HCT116 (cell line): Measurements from ENCODE around the gene MACROD1. TPM values are rescaled to one million over a fixed set of nuclear protein-coding genes. Genes with fewer than 3 reads are reported as not detected.

Source experiments
- ATAC-seq: fragments of 200-7000 bp; cut with Tn5 transposase; 2 replicates; pipeline ENCODE4 v1.9.1; 2020; ENCODE audit warnings: mild to moderate bottlenecking, moderate library complexity
- BruUV-seq: library from RNA; stranded (reverse); fragments of 400-500 nt; replicated peaks from 2 replicates; lab custom pipeline; 2021; lab: Mats Ljungman, UMichigan
- CTCF ChIA-PET: fragments of 300-600 bp; sonication (Branson Sonifier 250); formaldehyde crosslinking; loops from one replicate; lab custom pipeline; 2021; ENCODE audit warnings: antibody characterized with exemption; lab: Charles Lee
- POLR2A ChIA-PET: fragments of 300-600, 350-600 bp; sonication (Branson Sonifier 250); formaldehyde crosslinking; loops from one replicate; lab custom pipeline; 2021; ENCODE audit warnings: antibody characterized with exemption; lab: Charles Lee
- RAD21 ChIA-PET, 2 experiments: fragments of 300-600 bp; sonication (Branson Sonifier 250); formaldehyde crosslinking; loops; one replicate each; lab custom pipeline; 2023; ENCODE audit warnings: low total read pairs in 2 of 2; ENCODE audit not compliant: uncharacterized antibody in 2 of 2, unreplicated experiment in 2 of 2, low non-redundant PET in 1 of 2; lab: Charles Lee
- DNase-seq: peaks from one replicate; pipeline ENCODE4 v3.0.0-alpha.2; 2010; ENCODE audit warnings: low read depth, low spot score
- H2AFZ ChIP-seq: fragments of 200-600 bp; shearing (Covaris generic), sonication (generic); 2 replicates; pipeline ENCODE4 v1.6.1; 2017; ENCODE audit warnings: low read depth, mixed run types, mixed read lengths, antibody characterized with exemption, low read length; ENCODE audit not compliant: poor library complexity, severe bottlenecking
- H3K27ac ChIP-seq: 2 replicates; pipeline ENCODE4 v1.5.1; 2012; ENCODE audit warnings: low read depth, low read length
- H3K27me3 ChIP-seq: fragments of 200-600 bp; sonication (generic); 2 replicates; pipeline ENCODE4 v1.6.1; 2016; ENCODE audit warnings: mixed run types, low read length, mixed read lengths; ENCODE audit not compliant: insufficient read depth
- H3K36me3 ChIP-seq, 2 experiments: fragments of 200-500 bp in 1 of 2; fragments of 200-600 bp in 1 of 2; sonication (Bioruptor generic) in 1 of 2; sonication (generic) in 1 of 2; 2 replicates each; pipeline versions ENCODE4 v1.5.1 to v1.6.1; 2014 to 2016; ENCODE audit warnings: low read length in 2 of 2, inconsistent platforms in 1 of 2, mixed read lengths in 1 of 2, mixed run types in 1 of 2; ENCODE audit not compliant: insufficient read depth in 2 of 2, control insufficient read depth in 1 of 2
- H3K4me1 ChIP-seq, 2 experiments: fragments of 200-600 bp in 1 of 2; sonication (generic) in 1 of 2; 2 replicates each; pipeline versions ENCODE4 v1.5.1 to v1.6.1; 2012 to 2017; ENCODE audit warnings: low read length in 2 of 2, inconsistent platforms in 1 of 2, mild to moderate bottlenecking in 1 of 2, mixed read lengths in 1 of 2, mixed run types in 1 of 2, moderate library complexity in 1 of 2; ENCODE audit not compliant: insufficient read depth in 2 of 2, control insufficient read depth in 1 of 2
- H3K4me2 ChIP-seq: fragments of 200-600 bp; sonication (generic); 2 replicates; pipeline ENCODE4 v1.6.1; 2017; ENCODE audit warnings: mixed run types, low read length, mixed read lengths
- H3K4me3 ChIP-seq, 2 experiments: fragments of 200-600 bp in 1 of 2; sonication (generic) in 1 of 2; replicated peaks in 1 of 2; 2 replicates each; pipeline ENCODE4 v1.5.1; 2011 to 2016; ENCODE audit warnings: low read length in 2 of 2, control low read depth in 1 of 2, low read depth in 1 of 2, mild to moderate bottlenecking in 1 of 2, mixed read lengths in 1 of 2, mixed run types in 1 of 2
- H3K79me2 ChIP-seq: fragments of 200-600 bp; sonication (generic); 2 replicates; pipeline ENCODE4 v1.6.1; 2017; ENCODE audit warnings: mild to moderate bottlenecking, mixed run types, low read length, moderate library complexity, mixed read lengths; ENCODE audit not compliant: insufficient read depth
- H3K9ac ChIP-seq: fragments of 200-600 bp; sonication (generic); 2 replicates; pipeline ENCODE4 v1.6.1; 2016; ENCODE audit warnings: low read length, mixed read lengths
- H3K9me2 ChIP-seq: fragments of 200-600 bp; sonication (generic), shearing (Covaris generic); 2 replicates; pipeline ENCODE4 v1.6.1; 2017; ENCODE audit warnings: mixed run types, mild to moderate bottlenecking, moderate library complexity; ENCODE audit not compliant: insufficient read depth
- H3K9me3 ChIP-seq, 2 experiments: fragments of 200-500 bp in 1 of 2; fragments of 200-600 bp in 1 of 2; sonication (Bioruptor generic) in 1 of 2; sonication (generic) in 1 of 2; 2 replicates each; pipeline ENCODE4 v1.6.1; 2014 to 2017; ENCODE audit warnings: low read length in 2 of 2, mixed read lengths in 2 of 2, inconsistent platforms in 1 of 2, low read depth in 1 of 2, mild to moderate bottlenecking in 1 of 2, mixed run types in 1 of 2, moderate library complexity in 1 of 2; ENCODE audit not compliant: control insufficient read depth in 1 of 2, insufficient read depth in 1 of 2
- H4K20me1 ChIP-seq: fragments of 200-600 bp; sonication (generic), shearing (Covaris generic); 2 replicates; pipeline ENCODE4 v1.6.1; 2017; ENCODE audit warnings: mixed run types, mild to moderate bottlenecking, moderate library complexity; ENCODE audit not compliant: insufficient read depth
- ATF3 ChIP-seq: IDR thresholded peaks from 2 replicates; pipeline ENCODE4 v1.6.1; 2012
- CBX3 ChIP-seq: IDR thresholded peaks from 2 replicates; pipeline ENCODE4 v1.6.1; 2012; ENCODE audit warnings: low read depth
- CTCF ChIP-seq, 3 experiments: fragments of 200-600 bp in 1 of 3; sonication (generic) in 1 of 3; IDR thresholded peaks in 2 of 3; conservative IDR thresholded peaks in 1 of 3; 2 replicates each; pipeline ENCODE4 v1.5.1; 2012 to 2017; ENCODE audit warnings: low read depth in 2 of 3, low read length in 2 of 3, antibody characterized with exemption in 1 of 3, borderline replicate concordance in 1 of 3, control low read depth in 1 of 3, mild to moderate bottlenecking in 1 of 3, mixed read lengths in 1 of 3, mixed run types in 1 of 3, moderate library complexity in 1 of 3; ENCODE audit not compliant: insufficient read depth in 1 of 3
- EGR1 ChIP-seq: IDR thresholded peaks from 2 replicates; pipeline ENCODE4 v1.6.1; 2012; ENCODE audit warnings: low read depth
- EZH2phosphoT487 ChIP-seq: fragments of 200-600 bp; IDR thresholded peaks from 2 replicates; pipeline ENCODE4 v1.6.1; 2018; ENCODE audit warnings: antibody characterized with exemption, borderline replicate concordance
- FOSL1 ChIP-seq: IDR thresholded peaks from 2 replicates; pipeline ENCODE4 v1.6.1; 2012; ENCODE audit warnings: low read depth
- JUND ChIP-seq: IDR thresholded peaks from 2 replicates; pipeline ENCODE4 v1.6.1; 2012
- MAX ChIP-seq: IDR thresholded peaks from 2 replicates; pipeline ENCODE4 v1.6.1; 2012
- POLR2AphosphoS5 ChIP-seq: IDR thresholded peaks from 2 replicates; pipeline ENCODE4 v1.6.1; 2011; ENCODE audit warnings: mild to moderate bottlenecking, low read depth, low read length, moderate library complexity
- SIN3A ChIP-seq: IDR thresholded peaks from 2 replicates; pipeline ENCODE4 v1.6.1; 2012; ENCODE audit warnings: low read depth
- SRF ChIP-seq: IDR thresholded peaks from 2 replicates; pipeline ENCODE4 v1.6.1; 2012; ENCODE audit warnings: low read depth
- TCF7L2 ChIP-seq: IDR thresholded peaks from 2 replicates; pipeline ENCODE4 v1.7.0; 2011; ENCODE audit warnings: borderline replicate concordance, inconsistent platforms; ENCODE audit not compliant: insufficient read depth, insufficient read length; ENCODE audit errors: extremely low read depth
- YY1 ChIP-seq: IDR thresholded peaks from 2 replicates; pipeline ENCODE4 v1.6.1; 2011; ENCODE audit warnings: low read length, low read depth, moderate library complexity, mild to moderate bottlenecking; ENCODE audit not compliant: insufficient replicate concordance; ENCODE audit errors: extremely low read depth
- ZBTB33 ChIP-seq: IDR thresholded peaks from 2 replicates; pipeline ENCODE4 v1.6.1; 2011; ENCODE audit warnings: mild to moderate bottlenecking, low read length, moderate library complexity; ENCODE audit not compliant: insufficient replicate concordance; ENCODE audit errors: extremely low read depth
- ZFX ChIP-seq: fragments of 450-650 bp; IDR thresholded peaks from 2 replicates; pipeline ENCODE4 v1.6.1; 2017
- intact Hi-C: fragments of 100-400 bp; cut with micrococcal nuclease; formaldehyde crosslinking; loops from 2 replicates; pipeline ENCODE4 v1.10.0; 2022
- total RNA-seq: library from RNA; stranded (reverse); gene quantifications from one replicate; pipeline ENCODE4 v1.2.1, GENCODE V29; 2021; ENCODE audit not compliant: unreplicated experiment

Gene MACROD1
- total RNA-seq, 1 experiment from 2014 or later = 61.1 TPM

GRCh38 chr11:64072403-64072802 lies 93.5 kb downstream of the MACROD1 start:
- no peaks in the 10 kb centered on the region for H3K79me2 ChIP-seq
- H3K4me1 ChIP-seq = peaks cover 0 to 3% of the 10 kb centered on the region in 2 experiments; a peak in 1 of 4 replicates
- H3K9me2 ChIP-seq = no peaks in the 10 kb centered on the region
- ATAC-seq = no peak
- POLR2A ChIA-PET = no interaction called here
- no peak overlapping the region for H3K27ac ChIP-seq
- no peaks in the 10 kb centered on the region for H3K36me3 ChIP-seq
- no peaks in the 10 kb centered on the region for H4K20me1 ChIP-seq
- H3K4me2 ChIP-seq = no peak overlapping the region
- no peaks in the 10 kb centered on the region for H3K9me3 ChIP-seq
- no peak overlapping the region for H3K4me3 ChIP-seq
- RAD21 ChIA-PET = no interaction called here
- no peak overlapping the region for H2AFZ ChIP-seq
- DNase-seq = no peak
- intact Hi-C loops = no loop called here
- CTCF ChIA-PET = no interaction called here
- BruUV-seq = no TSS peak
- no peaks in the 10 kb centered on the region for H3K27me3 ChIP-seq
- no peak overlapping the region for H3K9ac ChIP-seq
- TF ChIP-seq SRF (no peak), CTCF (IDR thresholded peaks at IDR 0.05 in 2 of 3, conservative IDR thresholded peaks at IDR 0.05 in 1 of 3; ENCODE audit: borderline replicate concordance in 1 of 3, insufficient read depth in 1 of 3, low read depth in 2 of 3, low read length in 2 of 3) (no peak)
- TF ChIP-seq, all 23 proteins: peak for 0

- Histone ChIP-seq H3K36me3 (no peaks in the 10 kb centered on the region), H3K9me3 (no peaks in the 10 kb centered on the region), H3K9ac (no peak overlapping the region), H2AFZ (no peak overlapping the region), H4K20me1 (no peaks in the 10 kb centered on the region), H3K27me3 (no peaks in the 10 kb centered on the region), H3K4me3 (no peak overlapping the region), H3K79me2 (no peaks in the 10 kb centered on the region), H3K4me1 (peaks cover 0 to 3% of the 10 kb centered on the region in 2 experiments; a peak in 1 of 4 replicates), H3K9me2 (no peaks in the 10 kb centered on the region), H3K4me2 (no peak overlapping the region), H3K27ac (no peak overlapping the region)
- intact Hi-C loops = no loop called here
- BruUV-seq = no TSS peak
- POLR2A ChIA-PET = no interaction called here
- DNase-seq (no peak), ATAC-seq (no peak)
- CTCF ChIA-PET = no interaction called here
- RAD21 ChIA-PET = no interaction called here
- TF ChIP-seq FOSL1 = no peak
- no peak for TF ChIP-seq CBX3
- TF ChIP-seq EZH2phosphoT487 = no peak
- TF ChIP-seq SIN3A = no peak
- TF ChIP-seq POLR2AphosphoS5 = no peak
- TF ChIP-seq ZBTB33 = no peak
- TF ChIP-seq MAX = no peak
- no peak for TF ChIP-seq EGR1
- TF ChIP-seq YY1 = no peak
- TF ChIP-seq JUND = no peak
- no peak for TF ChIP-seq SRF
- no peak for TF ChIP-seq ATF3
- TF ChIP-seq TCF7L2 = no peak
- no peak for TF ChIP-seq ZFX
Observed at GRCh38 chr11:64071849-64072248, 94.1 kb downstream of the MACROD1 start.
